CD4-positive, alpha-beta memory T cell (primary cell): ENCODE measurements around the gene RNF121. TPM values are rescaled to one million over a fixed set of nuclear protein-coding genes. Genes with fewer than 3 reads are reported as not detected.

Experiments
- CTCF ChIA-PET: fragments of 350-600 bp; sonication (Branson Sonifier 250); formaldehyde crosslinking; loops from one replicate; lab custom pipeline; 2021; ENCODE audit warnings: inconsistent platforms; ENCODE audit not compliant: partially characterized antibody; lab: Charles Lee
- POLR2A ChIA-PET: fragments of 350-600 bp; sonication (Branson Sonifier 250); formaldehyde crosslinking; loops from one replicate; lab custom pipeline; 2021; ENCODE audit not compliant: partially characterized antibody; lab: Charles Lee
- DNase-seq, 5 donors: peaks; one replicate each; pipeline versions ENCODE4 v3.0.0 to v3.0.0-alpha.2; 2020 to 2022; ENCODE audit warnings: mixed read lengths in 1 of 5
- H3K27ac ChIP-seq: one replicate; pipeline ENCODE4 v1.7.0; 2013; ENCODE audit warnings: low read depth, low read length
- H3K27me3 ChIP-seq: 2 replicates; pipeline ENCODE4 v1.7.0; 2013; ENCODE audit warnings: mild to moderate bottlenecking, low read length, moderate library complexity; ENCODE audit not compliant: insufficient read depth
- H3K36me3 ChIP-seq: 2 replicates; pipeline ENCODE4 v1.7.0; 2013; ENCODE audit warnings: mild to moderate bottlenecking, low read length, moderate library complexity; ENCODE audit not compliant: insufficient read depth
- H3K4me1 ChIP-seq: 2 replicates; pipeline ENCODE4 v1.7.0; 2013; ENCODE audit warnings: mild to moderate bottlenecking, low read length, moderate library complexity; ENCODE audit not compliant: insufficient read depth
- H3K4me3 ChIP-seq, 2 donors: one replicate each; pipeline ENCODE4 v1.7.0; 2013; ENCODE audit warnings: low read length in 2 of 2, mild to moderate bottlenecking in 1 of 2
- H3K9me3 ChIP-seq, 2 donors: one replicate each; pipeline ENCODE4 v1.7.0; 2013; ENCODE audit warnings: low read length in 2 of 2, control low read depth in 1 of 2; ENCODE audit not compliant: control insufficient read depth in 1 of 2
- H3K27ac Mint-ChIP-seq, 7 donors: one replicate each; pipeline ENCODE4 v1.8.0; 2020 to 2021; ENCODE audit warnings: mixed read lengths in 7 of 7, mild to moderate bottlenecking in 6 of 7, inconsistent platforms in 3 of 7, moderate library complexity in 3 of 7
- H3K27me3 Mint-ChIP-seq, 2 donors: one replicate each; pipeline ENCODE4 v1.8.0; 2020 to 2021; ENCODE audit warnings: mixed read lengths in 2 of 2
- H3K36me3 Mint-ChIP-seq, 2 donors: one replicate each; pipeline ENCODE4 v1.8.0; 2020 to 2021; ENCODE audit warnings: mixed read lengths in 2 of 2, inconsistent platforms in 1 of 2, mild to moderate bottlenecking in 1 of 2
- H3K4me1 Mint-ChIP-seq, 4 donors: one replicate each; pipeline ENCODE4 v1.8.0; 2020 to 2021; ENCODE audit warnings: mixed read lengths in 4 of 4, mild to moderate bottlenecking in 1 of 4
- H3K4me3 Mint-ChIP-seq, 8 donors: one replicate each; pipeline ENCODE4 v1.8.0; 2020 to 2021; ENCODE audit warnings: mixed read lengths in 8 of 8, mild to moderate bottlenecking in 7 of 8, moderate library complexity in 6 of 8, inconsistent platforms in 3 of 8
- H3K9me3 Mint-ChIP-seq, 8 donors: one replicate each; pipeline ENCODE4 v1.8.0; 2020 to 2021; ENCODE audit warnings: mixed read lengths in 8 of 8, mild to moderate bottlenecking in 5 of 8, inconsistent platforms in 3 of 8, moderate library complexity in 1 of 8
- intact Hi-C: fragments of 100-400 bp; cut with micrococcal nuclease; formaldehyde crosslinking; loops from one replicate; pipeline ENCODE4 v1.15.1; 2023
- polyA plus RNA-seq, 2 donors: library from polyadenylated mRNA; unstranded; fragments of 300-500 nt; fragmentation: Illumina TruSeq; gene quantifications; one replicate each; pipeline ENCODE4 v1.2.3, GENCODE V29; 2021
- total RNA-seq, 2 experiments: library from RNA; stranded (reverse); gene quantifications; one replicate each; pipeline ENCODE4 v1.2.3, GENCODE V29; 2021

Gene RNF121
- total and polyA plus RNA-seq, 4 experiments from 2014 or later = 7.5 to 33.0 (median 18.1) TPM

GRCh38 chr11:71935338-71935925 is 6.6 kb downstream of the RNF121 start:
- CTCF ChIA-PET = no interaction called here
- Histone ChIP-seq H3K27ac (no peak overlapping the region), H3K9me3 (no peaks in the 10 kb centered on the region), H3K27me3 (no peaks in the 10 kb centered on the region), H3K4me1 (peaks cover 15% of the 10 kb centered on the region), H3K4me3 (no peak overlapping the region), H3K36me3 (peaks cover 3% of the 10 kb centered on the region)
- Mint-ChIP-seq H3K4me3 (no peak overlapping the region), H3K9me3 (no peaks in the 10 kb centered on the region), H3K27ac (no peak overlapping the region), H3K4me1 (peaks cover 27 to 48% (median 34%) of the 10 kb centered on the region in 4 donors), H3K36me3 (peaks cover 12 to 14% of the 10 kb centered on the region in 2 donors), H3K27me3 (no peaks in the 10 kb centered on the region)
- POLR2A ChIA-PET = no interaction called here
- intact Hi-C loops = no loop called here
- DNase-seq = no peak

- Mint-ChIP-seq H3K9me3 (no peaks in the 10 kb centered on the region), H3K4me3 (no peak overlapping the region), H3K36me3 (peaks cover 12 to 14% of the 10 kb centered on the region in 2 donors), H3K27me3 (no peaks in the 10 kb centered on the region), H3K27ac (no peak overlapping the region), H3K4me1 (peaks cover 16 to 34% (median 23%) of the 10 kb centered on the region in 4 donors)
- no peak for DNase-seq
- Histone ChIP-seq H3K9me3 (no peaks in the 10 kb centered on the region), H3K36me3 (peaks cover 3% of the 10 kb centered on the region), H3K4me1 (peaks cover 1% of the 10 kb centered on the region), H3K27ac (no peak overlapping the region), H3K4me3 (no peak overlapping the region), H3K27me3 (no peaks in the 10 kb centered on the region)
- CTCF ChIA-PET = no interaction called here
- POLR2A ChIA-PET = no interaction called here
- intact Hi-C loops = no loop called here
These were observed 8.0 kb downstream of the RNF121 start for GRCh38 chr11:71936825-71937224.

- peaks cover 3% of the 10 kb centered on the region for H3K36me3 ChIP-seq
- no peak overlapping the region for H3K27ac ChIP-seq
- H3K4me3 ChIP-seq = no peak overlapping the region
- H3K4me1 Mint-ChIP-seq = peaks cover 12 to 28% (median 22%) of the 10 kb centered on the region in 4 donors
- DNase-seq = no peak
- ChIA-PET POLR2A (interaction anchor here (1.8 kb wide), 1 partner anchor 9 kb away, joined by 4 read pairs; the partner anchor contains the start of gene RNF121), CTCF (no interaction called here)
- no peak overlapping the region for H3K4me3 Mint-ChIP-seq
- intact Hi-C loops = no loop called here
- no peaks in the 10 kb centered on the region for H3K9me3 ChIP-seq
- H3K27ac Mint-ChIP-seq = no peak overlapping the region
- peaks cover 12 to 14% of the 10 kb centered on the region in 2 donors for H3K36me3 Mint-ChIP-seq
- H3K27me3 Mint-ChIP-seq = no peaks in the 10 kb centered on the region
- H3K9me3 Mint-ChIP-seq = no peaks in the 10 kb centered on the region
- H3K27me3 ChIP-seq = no peaks in the 10 kb centered on the region
- H3K4me1 ChIP-seq = no peaks in the 10 kb centered on the region
These were observed 9.0 kb downstream of the RNF121 start for GRCh38 chr11:71937826-71938225.

GRCh38 chr11:71940561-71941219 is 11.8 kb downstream of the RNF121 start:
- CTCF ChIA-PET = no interaction called here
- H3K27ac ChIP-seq = no peak overlapping the region
- no peak for DNase-seq
- H3K36me3 ChIP-seq = peaks cover 3% of the 10 kb centered on the region
- Mint-ChIP-seq H3K9me3 (no peaks in the 10 kb centered on the region), H3K4me1 (peaks cover 7 to 16% (median 14%) of the 10 kb centered on the region in 4 donors), H3K27me3 (no peaks in the 10 kb centered on the region), H3K4me3 (no peak overlapping the region), H3K36me3 (peaks cover 11 to 18% of the 10 kb centered on the region in 2 donors), H3K27ac (no peak overlapping the region)
- intact Hi-C loops = no loop called here
- no peak overlapping the region for H3K4me3 ChIP-seq
- H3K27me3 ChIP-seq = no peaks in the 10 kb centered on the region
- POLR2A ChIA-PET = no interaction called here
- no peaks in the 10 kb centered on the region for H3K4me1 ChIP-seq
- no peaks in the 10 kb centered on the region for H3K9me3 ChIP-seq

- Histone ChIP-seq H3K27ac (no peak overlapping the region), H3K9me3 (no peaks in the 10 kb centered on the region), H3K27me3 (no peaks in the 10 kb centered on the region), H3K36me3 (no peaks in the 10 kb centered on the region), H3K4me3 (no peak overlapping the region), H3K4me1 (no peaks in the 10 kb centered on the region)
- Mint-ChIP-seq H3K4me1 (peaks cover 0 to 19% (median 16%) of the 10 kb centered on the region in 4 donors), H3K9me3 (no peaks in the 10 kb centered on the region), H3K36me3 (peaks cover 2 to 8% of the 10 kb centered on the region in 2 donors), H3K27me3 (no peaks in the 10 kb centered on the region), H3K4me3 (no peak overlapping the region), H3K27ac (peak overlapping the region in 4 of 7 donors; percentile 4 to 47 (median 18))
- ChIA-PET CTCF (no interaction called here), POLR2A (no interaction called here)
- no peak for DNase-seq
- intact Hi-C loops = no loop called here
These were observed 17.3 kb downstream of the RNF121 start for GRCh38 chr11:71946144-71946571.

- H3K36me3 Mint-ChIP-seq = peaks cover 2 to 8% of the 10 kb centered on the region in 2 donors
- H3K27ac ChIP-seq = no peak overlapping the region
- no peak overlapping the region for H3K4me3 Mint-ChIP-seq
- H3K4me1 Mint-ChIP-seq = peaks cover 0 to 20% (median 15%) of the 10 kb centered on the region in 4 donors
- no peaks in the 10 kb centered on the region for H3K9me3 Mint-ChIP-seq
- CTCF ChIA-PET = no interaction called here
- intact Hi-C loops = no loop called here
- no peaks in the 10 kb centered on the region for H3K4me1 ChIP-seq
- H3K36me3 ChIP-seq = no peaks in the 10 kb centered on the region
- H3K27me3 Mint-ChIP-seq = no peaks in the 10 kb centered on the region
- no peak overlapping the region for H3K4me3 ChIP-seq
- no peak for DNase-seq
- no peaks in the 10 kb centered on the region for H3K9me3 ChIP-seq
- POLR2A ChIA-PET = no interaction called here
- H3K27me3 ChIP-seq = no peaks in the 10 kb centered on the region
- H3K27ac Mint-ChIP-seq = peak overlapping the region in 2 of 7 donors; percentile 42 to 44
These were observed 18.7 kb downstream of the RNF121 start for GRCh38 chr11:71947498-71947897.

- Histone ChIP-seq H3K27ac (no peak overlapping the region), H3K36me3 (no peaks in the 10 kb centered on the region), H3K9me3 (no peaks in the 10 kb centered on the region), H3K27me3 (no peaks in the 10 kb centered on the region), H3K4me1 (no peaks in the 10 kb centered on the region), H3K4me3 (no peak overlapping the region)
- H3K27ac Mint-ChIP-seq = no peak overlapping the region
- intact Hi-C loops = no loop called here
- peaks cover 3 to 20% (median 16%) of the 10 kb centered on the region in 4 donors for H3K4me1 Mint-ChIP-seq
- CTCF ChIA-PET = no interaction called here
- H3K4me3 Mint-ChIP-seq = no peak overlapping the region
- no peak for DNase-seq
- POLR2A ChIA-PET = no interaction called here
- H3K36me3 Mint-ChIP-seq = peaks cover 2 to 8% of the 10 kb centered on the region in 2 donors
- H3K9me3 Mint-ChIP-seq = no peaks in the 10 kb centered on the region
- no peaks in the 10 kb centered on the region for H3K27me3 Mint-ChIP-seq
These were observed 19.6 kb downstream of the RNF121 start for GRCh38 chr11:71948314-71949027.
